ENCODE results near the gene CLEC6A.
"Not testable (repeated sequence)": the region's sequence is repeated elsewhere in the genome, so short reads cannot be mapped to it uniquely, and the experiment has no call there.

Gene CLEC6A

GRCh38 chr12:8461426-8461825 lies 5.7 kb downstream of the CLEC6A start:
- Histone ChIP-seq H3K9me3 (ENCODE audit: insufficient read depth, low read depth, low read length) (no peaks in the 10 kb centered on the region), H3K36me3 (ENCODE audit: insufficient read depth, low read depth, low read length) (no peaks in the 10 kb centered on the region), H3K9ac (ENCODE audit: low read depth, low read length) (peak overlapping the region; percentile 1), H3K27me3 (ENCODE audit: insufficient read depth, low read length) (no peaks in the 10 kb centered on the region), H3K4me3 (ENCODE audit: low read length) (no peak overlapping the region), H3K27ac (ENCODE audit: low read length) (no peak overlapping the region), H3K4me1 (ENCODE audit: insufficient read depth, low read length) (peaks cover 22% of the 10 kb centered on the region; the same call in 1 of the 2 replicates)

DNA sequence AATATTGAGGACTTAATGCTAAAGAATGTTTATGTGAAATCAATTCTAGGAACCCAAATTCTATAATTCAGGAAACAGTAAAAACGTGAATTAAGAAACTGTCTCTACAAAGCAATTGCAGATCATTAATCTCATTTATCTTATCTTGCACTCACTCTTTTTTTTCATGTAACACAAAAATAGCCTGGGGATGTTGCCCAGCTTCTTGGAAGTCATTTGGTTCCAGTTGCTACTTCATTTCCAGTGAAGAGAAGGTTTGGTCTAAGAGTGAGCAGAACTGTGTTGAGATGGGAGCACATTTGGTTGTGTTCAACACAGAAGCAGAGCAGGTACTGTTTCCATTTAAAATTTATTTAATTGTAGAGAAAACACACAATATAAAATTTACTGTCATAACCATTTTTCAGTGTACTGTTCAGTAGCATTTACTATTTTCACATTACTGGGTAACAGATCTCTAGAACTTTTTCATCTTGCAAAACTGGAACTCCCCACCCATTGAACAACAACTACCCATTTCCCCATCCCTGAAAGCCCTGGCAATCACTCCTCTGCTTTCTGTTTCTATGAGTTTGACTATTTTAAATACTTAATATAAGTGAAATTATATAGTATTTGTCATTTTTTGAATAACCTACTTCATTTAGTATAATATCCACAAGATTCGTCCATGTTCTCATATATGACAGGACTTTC lies 9.7 kb downstream of the CLEC6A start:
- Histone ChIP-seq H3K4me3 (ENCODE audit: low read length) (no peak overlapping the region), H3K4me1 (ENCODE audit: insufficient read depth, low read length) (peaks cover 22% of the 10 kb centered on the region; the same call in 1 of the 2 replicates), H3K9ac (ENCODE audit: low read depth, low read length) (no peak overlapping the region), H3K27ac (ENCODE audit: low read length) (no peak overlapping the region), H3K9me3 (ENCODE audit: insufficient read depth, low read depth, low read length) (peaks cover 7% of the 10 kb centered on the region; the same call in 1 of the 2 replicates), H3K27me3 (ENCODE audit: insufficient read depth, low read length) (no peaks in the 10 kb centered on the region), H3K36me3 (ENCODE audit: insufficient read depth, low read depth, low read length) (no peaks in the 10 kb centered on the region)

DNA sequence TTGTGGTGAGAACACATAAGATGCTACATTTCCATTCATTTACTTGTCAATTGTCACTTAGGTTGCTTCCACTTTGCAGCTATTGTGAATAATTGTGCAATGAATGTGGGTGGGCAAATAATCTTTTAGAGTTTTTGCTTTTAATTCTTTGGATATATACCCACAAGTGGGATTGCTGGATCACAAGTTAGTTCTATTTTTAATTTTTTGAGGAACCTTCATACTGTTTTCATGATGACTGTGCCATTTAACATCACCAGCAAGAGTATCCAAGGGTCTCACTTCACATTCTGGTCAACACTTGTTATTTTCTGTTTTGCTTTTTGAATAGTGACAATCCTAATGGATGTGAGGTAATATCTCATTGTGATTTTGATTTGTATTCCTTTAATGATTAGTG lies 10.5 kb downstream of the CLEC6A start:
- peaks cover 7% of the 10 kb centered on the region; the same call in 1 of the 2 replicates for H3K9me3 ChIP-seq (ENCODE audit: insufficient read depth, low read depth, low read length)
- H3K4me3 ChIP-seq (ENCODE audit: low read length), result no peak overlapping the region
- H3K36me3 ChIP-seq (ENCODE audit: insufficient read depth, low read depth, low read length), result no peaks in the 10 kb centered on the region
- no peaks in the 10 kb centered on the region for H3K27me3 ChIP-seq (ENCODE audit: insufficient read depth, low read length)
- H3K27ac ChIP-seq (ENCODE audit: low read length), result no peak overlapping the region
- H3K9ac ChIP-seq (ENCODE audit: low read depth, low read length), result no peak overlapping the region
- peaks cover 17% of the 10 kb centered on the region; the same call in 1 of the 2 replicates for H3K4me1 ChIP-seq (ENCODE audit: insufficient read depth, low read length)

DNA sequence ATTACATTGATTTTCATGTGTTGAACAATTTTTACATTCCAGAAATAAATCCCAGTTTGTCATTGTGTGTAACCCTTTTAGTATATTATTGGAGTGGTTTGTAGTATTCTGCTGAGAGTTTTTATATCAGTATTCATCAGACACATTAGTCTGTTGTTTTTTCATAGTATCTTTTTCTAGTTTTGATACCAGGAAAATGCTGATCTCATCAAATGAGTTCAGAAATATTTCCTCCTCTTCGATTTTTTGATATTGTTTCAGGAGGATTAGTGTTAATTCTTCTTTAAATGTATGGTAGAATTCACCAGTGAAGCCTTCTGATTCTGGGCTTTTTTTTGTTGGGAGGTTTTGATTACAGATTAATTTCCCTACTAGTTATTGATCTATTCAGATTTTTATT lies 15.3 kb downstream of the CLEC6A start:
- H3K9ac ChIP-seq (ENCODE audit: low read depth, low read length), result no peak overlapping the region
- H3K9me3 ChIP-seq (ENCODE audit: insufficient read depth, low read depth, low read length), result peaks cover 7% of the 10 kb centered on the region; the same call in 1 of the 2 replicates
- no peaks in the 10 kb centered on the region for H3K27me3 ChIP-seq (ENCODE audit: insufficient read depth, low read length)
- H3K4me1 ChIP-seq (ENCODE audit: insufficient read depth, low read length), result peaks cover 13% of the 10 kb centered on the region
- H3K27ac ChIP-seq (ENCODE audit: low read length), result no peak overlapping the region
- no peaks in the 10 kb centered on the region for H3K36me3 ChIP-seq (ENCODE audit: insufficient read depth, low read depth, low read length)
- H3K4me3 ChIP-seq (ENCODE audit: low read length), result no peak overlapping the region

DNA sequence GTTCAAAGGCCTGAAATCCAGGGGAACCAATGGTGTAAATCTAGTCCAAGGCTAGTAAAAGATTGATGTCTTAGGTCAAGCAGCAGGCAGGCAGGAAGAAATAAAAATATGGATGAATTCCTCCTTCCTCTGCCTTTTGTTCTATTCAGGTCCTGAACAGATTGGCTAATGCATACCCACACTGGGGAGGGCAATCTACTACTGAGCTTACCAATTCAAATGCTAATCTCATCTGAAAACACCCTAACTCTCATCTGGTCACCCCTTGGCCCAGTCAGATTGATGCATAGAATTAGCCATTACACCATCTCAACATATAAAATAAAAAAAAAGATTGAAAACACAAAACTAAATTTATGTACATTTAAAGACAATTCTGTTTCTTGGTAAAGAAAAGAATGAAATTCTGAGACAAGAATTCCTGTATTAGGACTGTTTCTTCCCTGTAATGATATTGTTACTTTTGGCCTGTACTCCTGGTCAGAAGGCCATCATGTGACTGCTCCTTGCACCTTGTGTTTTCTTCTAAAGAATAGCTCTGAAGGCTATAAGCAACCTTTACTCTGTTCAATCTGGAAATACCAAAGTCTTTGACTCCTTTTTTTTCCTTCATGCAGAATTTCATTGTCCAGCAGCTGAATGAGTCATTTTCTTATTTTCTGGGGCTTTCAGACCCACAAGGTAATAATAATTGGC lies 19.9 kb downstream of the CLEC6A start:
- peak overlapping the region; percentile 48 for H3K27ac ChIP-seq (ENCODE audit: low read length)
- no peaks in the 10 kb centered on the region for H3K27me3 ChIP-seq (ENCODE audit: insufficient read depth, low read length)

DNA sequence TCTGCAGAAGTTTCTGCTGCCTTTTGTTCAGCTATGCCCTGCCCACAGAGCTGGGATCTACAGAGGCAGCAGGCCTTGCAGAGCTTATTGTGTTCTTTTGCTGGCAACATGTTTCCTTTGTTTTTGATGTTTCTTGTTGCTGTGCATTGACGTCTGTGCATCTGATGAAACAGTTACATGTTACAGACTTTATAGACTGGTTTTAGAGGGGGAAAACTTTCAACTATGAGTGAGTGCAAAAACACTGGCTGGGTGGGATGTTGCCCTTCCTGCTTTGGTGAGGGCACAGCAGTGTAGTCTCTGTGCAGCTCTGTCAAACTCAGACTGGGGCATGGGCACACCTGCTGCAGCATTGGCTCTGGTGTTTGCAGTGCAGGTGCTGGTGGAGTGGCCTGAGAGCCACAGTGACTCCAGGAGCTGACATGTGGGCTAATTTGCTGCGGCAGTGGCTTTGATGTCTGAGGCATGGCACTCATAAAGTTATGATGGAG lies 26.9 kb downstream of the CLEC6A start:
- H3K36me3 ChIP-seq (ENCODE audit: insufficient read depth, low read depth, low read length), result no peaks in the 10 kb centered on the region
- no peak overlapping the region for H3K9ac ChIP-seq (ENCODE audit: low read depth, low read length)

More for the DNA sequence above, 19.9 kb downstream of the CLEC6A start:
- H3K4me1 ChIP-seq (ENCODE audit: insufficient read depth, low read length), result peaks cover 20% of the 10 kb centered on the region
- H3K9ac ChIP-seq (ENCODE audit: low read depth, low read length), result peak overlapping the region; percentile 54; the same call in 1 of the 2 replicates
- H3K9me3 ChIP-seq (ENCODE audit: insufficient read depth, low read depth, low read length), result no peaks in the 10 kb centered on the region
- H3K36me3 ChIP-seq (ENCODE audit: insufficient read depth, low read depth, low read length), result no peaks in the 10 kb centered on the region
- peak overlapping the region; percentile 42; the same call in 1 of the 2 replicates for H3K4me3 ChIP-seq (ENCODE audit: low read length)

DNA sequence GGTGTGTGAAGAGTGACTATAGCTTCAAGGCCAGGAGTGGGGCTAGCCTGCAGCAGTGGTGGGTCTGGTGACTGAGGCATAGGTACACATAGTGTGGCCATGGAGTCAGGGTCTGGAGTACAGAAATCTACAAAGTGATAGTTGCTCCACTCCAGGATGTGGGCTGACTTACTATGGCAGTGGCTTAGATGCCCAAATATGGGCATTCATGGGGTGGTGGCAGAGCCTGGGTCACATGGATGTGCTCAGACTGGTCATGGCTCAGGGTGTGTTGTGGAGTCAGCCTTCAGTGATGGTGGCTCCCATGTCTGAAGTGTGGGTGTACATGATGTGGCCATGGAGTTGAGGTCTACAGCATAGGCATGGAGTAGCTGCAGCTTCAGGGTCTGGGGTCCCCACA lies 27.3 kb downstream of the CLEC6A start:
- H3K4me3 ChIP-seq (ENCODE audit: low read length), result no peak overlapping the region
- H3K4me1 ChIP-seq (ENCODE audit: insufficient read depth, low read length), result peaks cover 12% of the 10 kb centered on the region
- H3K27ac ChIP-seq (ENCODE audit: low read length), result no peak overlapping the region
- no peaks in the 10 kb centered on the region for H3K9me3 ChIP-seq (ENCODE audit: insufficient read depth, low read depth, low read length)
- no peak overlapping the region for H3K9ac ChIP-seq (ENCODE audit: low read depth, low read length)
- H3K36me3 ChIP-seq (ENCODE audit: insufficient read depth, low read depth, low read length), result no peaks in the 10 kb centered on the region
- no peaks in the 10 kb centered on the region for H3K27me3 ChIP-seq (ENCODE audit: insufficient read depth, low read length)

More for the DNA sequence above, 26.9 kb downstream of the CLEC6A start:
- H3K27ac ChIP-seq (ENCODE audit: low read length), result no peak overlapping the region
- no peak overlapping the region for H3K4me3 ChIP-seq (ENCODE audit: low read length)
- no peaks in the 10 kb centered on the region for H3K9me3 ChIP-seq (ENCODE audit: insufficient read depth, low read depth, low read length)
- no peaks in the 10 kb centered on the region for H3K27me3 ChIP-seq (ENCODE audit: insufficient read depth, low read length)
- H3K4me1 ChIP-seq (ENCODE audit: insufficient read depth, low read length), result peaks cover 12% of the 10 kb centered on the region

DNA sequence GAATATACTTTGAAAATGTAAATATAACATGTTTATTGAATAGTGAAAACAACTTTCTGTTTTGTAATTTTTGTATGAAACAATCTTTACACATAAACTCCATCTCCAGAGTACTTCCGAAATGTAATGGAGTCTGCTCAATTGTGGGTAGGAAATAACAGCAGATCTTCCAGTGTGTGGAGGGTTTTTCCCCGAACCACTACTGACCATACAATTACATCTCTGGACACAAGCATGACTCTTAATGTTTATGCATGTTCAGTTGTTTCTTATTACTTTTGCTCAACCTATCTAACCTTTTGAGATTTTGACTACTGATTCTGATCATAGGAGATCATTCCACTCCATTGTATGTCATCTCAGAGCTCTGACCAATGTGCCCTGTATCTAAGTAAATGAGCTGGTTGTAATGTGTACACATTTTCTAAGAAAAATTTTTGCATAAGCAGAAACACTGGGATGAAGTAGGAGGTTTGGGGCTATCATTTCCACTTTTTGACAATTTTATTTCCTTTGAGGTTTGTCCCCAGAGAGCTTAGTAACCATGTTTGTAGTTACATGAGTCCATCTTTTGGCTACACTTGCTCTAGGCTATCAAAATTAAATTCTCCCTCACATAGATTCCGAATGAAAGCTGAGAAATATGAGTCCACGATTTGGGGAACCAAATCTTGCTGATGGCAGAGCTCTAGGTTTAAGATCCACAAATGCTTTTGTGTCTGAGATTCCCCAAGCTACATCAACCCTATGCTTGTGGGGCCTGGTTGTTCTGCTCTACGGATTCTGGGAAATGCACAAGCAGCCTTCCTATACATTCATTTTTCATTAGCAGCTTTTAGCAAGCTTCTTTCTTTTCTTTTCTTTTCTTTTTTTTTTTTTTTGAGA lies 36.1 kb downstream of the CLEC6A start:
- no peak overlapping the region for H3K27ac ChIP-seq (ENCODE audit: low read length)
- no peaks in the 10 kb centered on the region for H3K27me3 ChIP-seq (ENCODE audit: insufficient read depth, low read length)
- no peaks in the 10 kb centered on the region for H3K9me3 ChIP-seq (ENCODE audit: insufficient read depth, low read depth, low read length)
- no peak overlapping the region for H3K4me3 ChIP-seq (ENCODE audit: low read length)
- H3K4me1 ChIP-seq (ENCODE audit: insufficient read depth, low read length), result peaks cover 11% of the 10 kb centered on the region; the same call in 1 of the 2 replicates
- no peaks in the 10 kb centered on the region for H3K36me3 ChIP-seq (ENCODE audit: insufficient read depth, low read depth, low read length)
- no peak overlapping the region for H3K9ac ChIP-seq (ENCODE audit: low read depth, low read length)

DNA sequence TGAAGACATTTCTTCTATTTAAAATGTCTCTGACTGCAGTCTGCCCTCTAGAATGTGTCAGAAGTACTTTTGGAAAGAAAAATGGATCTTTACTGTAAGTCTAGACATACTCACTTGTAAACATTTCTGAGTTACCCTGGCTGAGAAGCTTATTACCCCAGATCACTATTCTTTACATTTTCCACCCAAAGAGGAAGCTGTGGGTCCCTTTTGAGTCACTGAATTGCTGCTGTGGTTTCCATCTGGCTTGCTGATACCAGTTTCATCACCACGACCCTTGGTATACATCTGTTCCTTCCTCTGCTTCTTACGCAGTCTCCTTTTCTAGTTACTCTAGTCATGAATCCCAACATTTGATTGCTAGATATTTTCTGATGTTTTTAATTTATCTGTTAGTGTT lies 37.3 kb downstream of the CLEC6A start:
- no peaks in the 10 kb centered on the region for H3K27me3 ChIP-seq (ENCODE audit: insufficient read depth, low read length)
- no peak overlapping the region for H3K9ac ChIP-seq (ENCODE audit: low read depth, low read length)
- H3K27ac ChIP-seq (ENCODE audit: low read length), result no peak overlapping the region
- H3K9me3 ChIP-seq (ENCODE audit: insufficient read depth, low read depth, low read length), result no peaks in the 10 kb centered on the region
- H3K36me3 ChIP-seq (ENCODE audit: insufficient read depth, low read depth, low read length), result no peaks in the 10 kb centered on the region
- peaks cover 12% of the 10 kb centered on the region; the same call in 1 of the 2 replicates for H3K4me1 ChIP-seq (ENCODE audit: insufficient read depth, low read length)
- no peak overlapping the region for H3K4me3 ChIP-seq (ENCODE audit: low read length)

GRCh38 chr12:8495671-8496070 lies 39.9 kb downstream of the CLEC6A start:
- not testable (repeated sequence) for H3K4me3 ChIP-seq (ENCODE audit: low read length); H3K27me3 ChIP-seq (ENCODE audit: insufficient read depth, low read length); H3K36me3 ChIP-seq (ENCODE audit: insufficient read depth, low read depth, low read length); H3K27ac ChIP-seq (ENCODE audit: low read length); H3K9me3 ChIP-seq (ENCODE audit: insufficient read depth, low read depth, low read length)
- peaks cover 15% of the 10 kb centered on the region; the same call in 1 of the 2 replicates for H3K4me1 ChIP-seq (ENCODE audit: insufficient read depth, low read length)
- H3K9ac ChIP-seq (ENCODE audit: low read depth, low read length), result peak overlapping the region; percentile 26; the same call in 1 of the 2 replicates

DNA sequence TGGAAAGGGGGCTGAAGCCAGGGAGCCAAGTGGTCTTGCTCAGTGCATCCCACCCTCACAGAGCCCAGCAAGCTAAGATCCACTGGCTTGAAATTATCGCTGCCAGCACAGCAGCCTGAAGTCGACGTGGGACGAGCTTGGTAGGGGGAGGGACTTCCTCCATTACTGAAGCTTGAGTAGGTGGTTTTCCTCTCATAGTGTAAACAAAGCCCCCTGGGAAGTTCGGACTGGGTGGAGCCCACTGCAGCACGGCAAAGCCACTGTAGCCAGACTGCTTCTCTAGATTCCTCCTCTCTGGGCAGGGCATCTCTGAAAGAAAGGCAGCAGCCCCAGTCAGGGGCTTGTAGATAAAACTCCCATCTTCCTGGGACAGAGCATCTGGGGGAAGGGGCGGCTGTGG lies 40.3 kb downstream of the CLEC6A start:
- Histone ChIP-seq H3K4me1 (ENCODE audit: insufficient read depth, low read length) (peaks cover 15% of the 10 kb centered on the region; the same call in 1 of the 2 replicates), H3K9ac (ENCODE audit: low read depth, low read length) (peak overlapping the region; percentile 26; the same call in 1 of the 2 replicates)
- H3K36me3 ChIP-seq (ENCODE audit: insufficient read depth, low read depth, low read length); H3K9me3 ChIP-seq (ENCODE audit: insufficient read depth, low read depth, low read length); H3K27me3 ChIP-seq (ENCODE audit: insufficient read depth, low read length); H3K27ac ChIP-seq (ENCODE audit: low read length); H3K4me3 ChIP-seq (ENCODE audit: low read length): not testable (repeated sequence)
